ENCODE results near the gene MAP2K4. TPM values are rescaled to one million over a fixed set of nuclear protein-coding genes. Genes with fewer than 3 reads are reported as not detected.

The MAP2K4 gene
- total and polyA plus RNA-seq, 2 of the 13 experiments (the other 11 are each of a cell fraction or from before 2014, with no cell fraction given), result 21.5 to 35.6 TPM

DNA sequence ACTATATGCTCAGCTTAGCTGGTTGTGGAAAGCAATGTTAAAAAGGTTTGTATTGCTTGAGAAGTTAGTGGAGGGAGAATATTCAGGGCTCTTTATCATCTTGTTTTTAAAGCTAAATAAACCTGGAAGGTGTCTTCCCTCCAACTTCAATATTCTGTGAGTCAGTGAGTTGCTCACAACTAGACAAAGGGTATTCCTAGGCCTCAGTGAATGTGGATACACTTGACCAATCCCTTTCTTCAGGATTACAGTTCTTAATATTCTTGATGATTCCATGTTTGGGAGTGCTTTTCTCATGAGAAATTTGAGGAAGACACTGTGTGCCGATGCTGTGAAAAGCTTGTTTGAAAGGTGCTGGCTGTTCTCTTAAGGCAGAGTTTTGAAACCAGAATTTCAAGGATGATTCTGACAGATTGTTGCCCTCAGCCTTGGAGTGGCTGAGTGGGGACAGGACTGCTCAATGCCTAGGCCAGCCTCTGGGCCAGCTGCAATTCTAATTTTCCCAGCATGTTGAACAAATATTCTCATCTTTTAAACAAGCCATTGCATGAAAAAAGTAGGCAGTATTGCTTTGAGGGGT, 30.1 kb downstream of the MAP2K4 start:
- Histone ChIP-seq H3K27me3 (ENCODE audit: control insufficient read depth in 1 of 2, insufficient read depth in 2 of 2, low read length in 2 of 2) (no peaks in the 10 kb centered on the region), H3K27ac (ENCODE audit: extremely low read length, insufficient read depth, low read length) (no peak overlapping the region), H3K4me3 (replicated peaks in 1 of 3; ENCODE audit: insufficient read depth in 1 of 3, low read depth in 2 of 3, low read length in 3 of 3) (no peak overlapping the region), H3K9me3 (ENCODE audit: low read length) (no peaks in the 10 kb centered on the region), H3K36me3 (replicated peaks in 1 of 2; ENCODE audit: control insufficient read depth in 1 of 2, insufficient read depth in 2 of 2, low read length in 2 of 2) (no peaks in the 10 kb centered on the region), H2AFZ (ENCODE audit: low read length) (no peak overlapping the region), H3K9ac (ENCODE audit: insufficient read depth, low read depth, low read length) (no peak overlapping the region), H3K4me1 (ENCODE audit: insufficient read depth, low read length) (peaks cover 5% of the 10 kb centered on the region; the same call in 1 of the 2 replicates), H3K4me2 (ENCODE audit: low read depth, low read length) (no peak overlapping the region), H3K79me2 (ENCODE audit: insufficient read depth, low read length) (peaks cover 87% of the 10 kb centered on the region), H4K20me1 (ENCODE audit: insufficient read depth, low read length) (peaks cover 11% of the 10 kb centered on the region)
- POLR2A ChIA-PET, result no interaction called here
- no peak for TF ChIP-seq CHCHD3 (CRISPR knock-in tag; IDR thresholded peaks at IDR 0.05)
- TF ChIP-seq, protein P1, sequence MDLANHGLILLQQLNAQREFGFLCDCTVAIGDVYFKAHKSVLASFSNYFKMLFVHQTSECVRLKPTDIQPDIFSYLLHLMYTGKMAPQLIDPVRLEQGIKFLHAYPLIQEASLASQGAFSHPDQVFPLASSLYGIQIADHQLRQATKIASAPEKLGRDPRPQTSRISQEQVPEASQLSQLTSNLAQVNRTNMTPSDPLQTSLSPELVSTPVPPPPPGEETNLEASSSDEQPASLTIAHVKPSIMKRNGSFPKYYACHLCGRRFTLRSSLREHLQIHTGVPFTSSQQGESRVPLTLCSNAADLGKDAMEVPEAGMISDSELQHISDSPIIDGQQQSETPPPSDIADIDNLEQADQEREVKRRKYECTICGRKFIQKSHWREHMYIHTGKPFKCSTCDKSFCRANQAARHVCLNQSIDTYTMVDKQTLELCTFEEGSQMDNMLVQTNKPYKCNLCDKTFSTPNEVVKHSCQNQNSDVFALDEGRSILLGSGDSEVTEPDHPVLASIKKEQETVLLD (CRISPR knock-in tag; IDR thresholded peaks at IDR 0.05; ENCODE audit: low read depth), result no peak
- no peak for TF ChIP-seq ZNF33B (CRISPR knock-in tag; IDR thresholded peaks at IDR 0.05)
- TF ChIP-seq RORA (CRISPR knock-in tag; IDR thresholded peaks at IDR 0.05), result no peak
- TF ChIP-seq STAG1 (CRISPR knock-in tag; IDR thresholded peaks at IDR 0.05), result no peak
- TF ChIP-seq HDAC6 (IDR thresholded peaks at IDR 0.05; ENCODE audit: low read depth, low read length), result no peak
- no peak for TF ChIP-seq HMGA1 (CRISPR knock-in tag; conservative IDR thresholded peaks at IDR 0.05)
- no peak for TF ChIP-seq ZNF34 (CRISPR knock-in tag; IDR thresholded peaks at IDR 0.05; ENCODE audit: borderline replicate concordance)
- no peak for TF ChIP-seq PHB2 (IDR thresholded peaks at IDR 0.05; ENCODE audit: partially characterized antibody)
- no peak for TF ChIP-seq ZMYM3 (CRISPR knock-in tag; IDR thresholded peaks at IDR 0.05)
- TF ChIP-seq ZMYM2 (CRISPR knock-in tag; IDR thresholded peaks at IDR 0.05), result no peak
- no peak for TF ChIP-seq KDM2A (CRISPR knock-in tag; IDR thresholded peaks at IDR 0.05; ENCODE audit: borderline replicate concordance, low read depth)
- TF ChIP-seq TBP (CRISPR knock-in tag; IDR thresholded peaks at IDR 0.05), result no peak
- no peak for TF ChIP-seq ZNF749 (CRISPR knock-in tag; IDR thresholded peaks at IDR 0.05; ENCODE audit: borderline replicate concordance)
- TF ChIP-seq SKI (IDR thresholded peaks at IDR 0.05; ENCODE audit: partially characterized antibody), result no peak
- TF ChIP-seq, protein P2, sequence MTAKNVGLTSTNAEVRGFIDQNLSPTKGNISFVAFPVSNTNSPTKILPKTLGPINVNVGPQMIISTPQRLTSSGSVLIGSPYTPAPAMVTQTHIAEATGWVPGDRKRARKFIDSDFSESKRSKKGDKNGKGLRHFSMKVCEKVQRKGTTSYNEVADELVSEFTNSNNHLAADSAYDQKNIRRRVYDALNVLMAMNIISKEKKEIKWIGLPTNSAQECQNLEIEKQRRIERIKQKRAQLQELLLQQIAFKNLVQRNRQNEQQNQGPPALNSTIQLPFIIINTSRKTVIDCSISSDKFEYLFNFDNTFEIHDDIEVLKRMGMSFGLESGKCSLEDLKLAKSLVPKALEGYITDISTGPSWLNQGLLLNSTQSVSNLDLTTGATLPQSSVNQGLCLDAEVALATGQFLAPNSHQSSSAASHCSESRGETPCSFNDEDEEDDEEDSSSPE (CRISPR knock-in tag; IDR thresholded peaks at IDR 0.05), result no peak
- in situ Hi-C loops (cut with HindIII; ENCODE audit: extremely low pct_ligation_motif_present, low pct_unique_long_range_greater_than_20kb) (no loop called here), intact Hi-C loops (cut with micrococcal nuclease; ENCODE audit: unreplicated experiment) (no loop called here)
- CTCF ChIA-PET (ENCODE audit: low intra/inter-chr PET ratio, low total read pairs), result no interaction called here
- WGBS (ENCODE audit: low lambda C conversion rate), result 100% methylated on average over 1 of the region's 1 CpG
- DNase-seq (ENCODE audit: low spot score), result no peak
- no peak for ATAC-seq
- no TSS peak for BruUV-seq (replicated peaks)
- FAIRE-seq, result no peak
